ENCODE data around the gene NUDT15. TPM values are rescaled to one million over a fixed set of nuclear protein-coding genes. Genes with fewer than 3 reads are reported as not detected.

NUDT15 gene
- total and polyA plus RNA-seq, 2 of the 8 experiments (the other 6 are each of a cell fraction or from before 2014, with no cell fraction given) = 37.8 to 65.9 TPM

DNA sequence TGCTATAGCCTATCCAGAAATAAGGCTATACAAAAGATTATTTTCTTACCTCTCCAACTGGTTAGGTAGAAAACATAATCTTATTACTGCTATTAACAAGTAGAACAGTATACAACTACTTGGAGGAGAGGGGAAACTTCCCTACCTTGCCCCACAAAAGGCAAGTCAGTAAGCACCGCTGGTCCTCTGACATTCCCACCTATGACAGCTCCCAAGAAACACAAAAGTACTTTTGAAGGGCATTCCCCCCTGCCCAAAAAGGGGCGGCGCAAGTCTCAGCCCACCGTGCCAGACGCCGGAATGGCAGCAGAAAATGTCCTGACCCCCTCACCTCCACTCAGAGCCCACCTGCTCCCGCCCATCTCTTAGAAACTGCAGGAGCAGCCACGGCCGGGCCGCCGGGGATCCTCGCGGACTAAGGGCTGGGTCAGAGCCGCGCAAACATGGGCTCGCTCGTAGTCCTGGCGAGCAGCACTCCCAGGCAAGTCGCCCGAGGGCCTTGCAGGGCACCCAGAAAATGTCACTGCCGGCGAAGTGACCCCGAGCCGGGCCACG, 36.9 kb upstream of the NUDT15 start:
- H3K23me2 ChIP-seq (ENCODE audit: low read depth, low read length) = peaks cover 4% of the 10 kb centered on the region
- H3K9me3 ChIP-seq (ENCODE audit: insufficient read depth in 2 of 2, low read depth in 1 of 2, low read length in 1 of 2) = no peaks in the 10 kb centered on the region
- peaks cover 0 to 7% (median 1%) of the 10 kb centered on the region in 4 experiments; a peak in 2 of 8 replicates for H3K36me3 ChIP-seq (ENCODE audit: control insufficient read depth in 2 of 4, insufficient read depth in 4 of 4, low read length in 3 of 4)
- H3K14ac ChIP-seq (ENCODE audit: insufficient read length) = no peak overlapping the region
- no peak overlapping the region for H2AK5ac ChIP-seq (ENCODE audit: low read depth, low read length)
- peak overlapping the region; percentile 92 for H2BK5ac ChIP-seq (ENCODE audit: low read depth, low read length)
- CTCF ChIA-PET (ENCODE audit: partially characterized antibody) = interaction anchor here (1.3 to 2.8 kb wide), 2 partner anchors 14 to 38 kb away, joined by 3 to 13 read pairs; partner anchors contain the start of gene NUDT15
- H3K4me2 ChIP-seq (ENCODE audit: insufficient read depth in 1 of 2, low read depth in 2 of 2, low read length in 2 of 2) = peak overlapping the region; percentile 80 to 86
- peak overlapping the region; percentile 73 to 94 (median 93) for H3K9ac ChIP-seq (replicated peaks in 1 of 4; ENCODE audit: extremely low read depth in 1 of 4, low read depth in 3 of 4, low read length in 3 of 4)
- H3K18ac ChIP-seq (ENCODE audit: extremely low read depth, low read length) = peak overlapping the region; percentile 63
- H3K56ac ChIP-seq (replicated peaks; ENCODE audit: insufficient read length, low read depth, low read length) = peak overlapping the region; percentile 80
- H4K8ac ChIP-seq (ENCODE audit: extremely low read depth, insufficient read depth, low read length) = peak overlapping the region; percentile 99
- peaks cover 0 to 4% (median 0%) of the 10 kb centered on the region in 4 experiments; a peak in 3 of 7 replicates for H3K4me1 ChIP-seq (replicated peaks in 1 of 4; ENCODE audit: control insufficient read depth in 3 of 4, insufficient read depth in 4 of 4, low read length in 3 of 4)
- H3K27me3 ChIP-seq (replicated peaks in 1 of 4; ENCODE audit: control insufficient read depth in 3 of 4, extremely low read depth in 1 of 4, insufficient read depth in 3 of 4, low read length in 3 of 4) = no peaks in the 10 kb centered on the region
- POLR2A ChIA-PET (ENCODE audit: partially characterized antibody) = interaction anchor here (0.7 to 6.0 kb wide), 8 partner anchors 11 to 202 kb away, joined by 3 to 43 read pairs (median 4); partner anchors contain the start of genes MED4 and NUDT15
- no peak overlapping the region for H4K91ac ChIP-seq (replicated peaks; ENCODE audit: insufficient read length, low read length)
- H2BK20ac ChIP-seq (ENCODE audit: low read length) = no peak overlapping the region
- H3K79me2 ChIP-seq (ENCODE audit: control insufficient read depth in 1 of 2, insufficient read depth in 2 of 2, low read length in 2 of 2) = peaks cover 6 to 46% of the 10 kb centered on the region in 2 experiments
- H3K23ac ChIP-seq (ENCODE audit: insufficient read length) = no peak overlapping the region
- H2BK15ac ChIP-seq (ENCODE audit: low read length) = no peak overlapping the region
- DNase-seq (ENCODE audit: low read depth in 1 of 2, low spot score in 2 of 2) (no peak), FAIRE-seq (no peak)
- no peak overlapping the region for H2BK120ac ChIP-seq (replicated peaks; ENCODE audit: low read depth, low read length)
- peak overlapping the region; percentile 95 to 97 (median 96) for H3K4me3 ChIP-seq (ENCODE audit: extremely low read depth in 1 of 4, insufficient read depth in 2 of 4, low read depth in 3 of 4, low read length in 4 of 4)
- H4K20me1 ChIP-seq (replicated peaks in 1 of 2; ENCODE audit: control insufficient read depth in 1 of 2, insufficient read depth in 2 of 2, low read length in 2 of 2) = peaks cover 4% of the 10 kb centered on the region in 2 experiments
- 2% methylated on average over 21 of the region's 25 CpGs; no CpG with 5 or more reads in 1 of the 2 experiments for WGBS, 2 experiments (ENCODE audit: extremely low coverage in 1 of 2, insufficient coverage in 1 of 2, insufficient read length in 1 of 2, insufficient replicate concordance in 2 of 2, low coverage in 1 of 2, low lambda C conversion rate in 2 of 2, missing lambda C conversion rate in 1 of 2)
- H3K4ac ChIP-seq (replicated peaks; ENCODE audit: insufficient read length, low read depth, low read length) = peak overlapping the region; percentile 92
- peak overlapping the region; percentile 73 for H4K5ac ChIP-seq (ENCODE audit: insufficient read length, low read depth, low read length)
- H2AFZ ChIP-seq (ENCODE audit: low read length) = peak overlapping the region; percentile 60; the same call in 1 of the 2 replicates
- no peaks in the 10 kb centered on the region; the same call in 1 of the 2 replicates for H3K79me1 ChIP-seq (ENCODE audit: low read depth, low read length)
- no peak overlapping the region for H2BK12ac ChIP-seq (ENCODE audit: low read depth, low read length)
- peak overlapping the region; percentile 71 for H3K27ac ChIP-seq (ENCODE audit: low read depth, low read length)
- TF ChIP-seq SAP30 (IDR thresholded peaks at IDR 0.05; ENCODE audit: insufficient read depth, insufficient replicate concordance, low read length) = peak; percentile 96
- no peak for TF ChIP-seq FOSL1 (IDR thresholded peaks at IDR 0.05; ENCODE audit: insufficient read depth, low read depth, low read length)
- TF ChIP-seq SIN3A (conservative IDR thresholded peaks at IDR 0.05 in 1 of 2, IDR thresholded peaks at IDR 0.05 in 1 of 2; ENCODE audit: low read depth in 1 of 2, low read length in 2 of 2) = 0 out of 4 replicates have a peak, but pooled peaks of 1 of the 2 experiments have one; percentile 39
- no peak for TF ChIP-seq TBP (IDR thresholded peaks at IDR 0.05; ENCODE audit: low read depth, low read length)
- no peak for TF ChIP-seq EP300 (IDR thresholded peaks at IDR 0.05; ENCODE audit: borderline replicate concordance in 1 of 2, low read depth in 2 of 2, low read length in 2 of 2)
- no peak; the same call in 1 of the 2 replicates for TF ChIP-seq MAX (IDR thresholded peaks at IDR 0.05)
- TF ChIP-seq KDM4A (IDR thresholded peaks at IDR 0.05; ENCODE audit: low read depth, low read length, severe bottlenecking) = peak; percentile 74
